Measurements from ENCODE around the gene RNF149.

DNA sequence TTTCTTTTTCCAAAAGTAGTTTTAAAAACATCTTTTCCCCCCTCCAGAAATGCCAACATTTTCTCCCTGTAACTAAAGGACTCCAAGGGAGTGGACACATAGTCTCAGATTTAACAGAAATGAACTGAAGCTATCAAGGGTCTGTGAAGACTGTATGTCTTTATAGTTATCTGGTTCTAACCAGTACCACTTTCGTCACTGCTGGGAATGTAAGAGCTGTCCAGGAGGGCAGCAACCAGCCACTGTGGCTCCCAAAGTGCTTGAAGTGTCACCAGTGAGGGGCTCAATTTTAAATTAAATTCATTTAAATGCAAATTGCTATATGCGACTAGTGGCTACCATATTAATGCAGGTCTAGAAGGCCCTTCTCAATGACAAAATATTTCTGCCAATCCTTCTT is 15.0 kb downstream of the RNF149 start:
- TF ChIP-seq, protein P1, sequence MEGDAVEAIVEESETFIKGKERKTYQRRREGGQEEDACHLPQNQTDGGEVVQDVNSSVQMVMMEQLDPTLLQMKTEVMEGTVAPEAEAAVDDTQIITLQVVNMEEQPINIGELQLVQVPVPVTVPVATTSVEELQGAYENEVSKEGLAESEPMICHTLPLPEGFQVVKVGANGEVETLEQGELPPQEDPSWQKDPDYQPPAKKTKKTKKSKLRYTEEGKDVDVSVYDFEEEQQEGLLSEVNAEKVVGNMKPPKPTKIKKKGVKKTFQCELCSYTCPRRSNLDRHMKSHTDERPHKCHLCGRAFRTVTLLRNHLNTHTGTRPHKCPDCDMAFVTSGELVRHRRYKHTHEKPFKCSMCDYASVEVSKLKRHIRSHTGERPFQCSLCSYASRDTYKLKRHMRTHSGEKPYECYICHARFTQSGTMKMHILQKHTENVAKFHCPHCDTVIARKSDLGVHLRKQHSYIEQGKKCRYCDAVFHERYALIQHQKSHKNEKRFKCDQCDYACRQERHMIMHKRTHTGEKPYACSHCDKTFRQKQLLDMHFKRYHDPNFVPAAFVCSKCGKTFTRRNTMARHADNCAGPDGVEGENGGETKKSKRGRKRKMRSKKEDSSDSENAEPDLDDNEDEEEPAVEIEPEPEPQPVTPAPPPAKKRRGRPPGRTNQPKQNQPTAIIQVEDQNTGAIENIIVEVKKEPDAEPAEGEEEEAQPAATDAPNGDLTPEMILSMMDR (IDR thresholded peaks at IDR 0.05 in 4 of 5, conservative IDR thresholded peaks at IDR 0.05 in 1 of 5): no peak
- TF ChIP-seq POLR2A (IDR thresholded peaks at IDR 0.05): no peak
